GM19395 (cell line): ENCODE results near the gene MRPS2.
"Not testable (repeated sequence)": the region's sequence is repeated elsewhere in the genome, so short reads cannot be mapped to it uniquely, and the experiment has no call there.

Experiments
- ATAC-seq: cut with Tn5 transposase; IDR thresholded peaks from one replicate; pipeline ENCODE4 v1.9.1; 2021; ENCODE audit warnings: mild to moderate bottlenecking, moderate library complexity; ENCODE audit not compliant: unreplicated experiment

MRPS2 gene

GRCh38 chr9:135500525-135501260, at the start of gene MRPS2:
MRPS2 (plus strand) TSS chr9:135500682; CDS start chr9:135500711, 29 bp downstream.
- ATAC-seq = peak; percentile 82

GRCh38 chr9:135450956-135451355, 49.5 kb upstream of the MRPS2 start:
- no peak for ATAC-seq

- ATAC-seq = not testable (repeated sequence)
Observed at GRCh38 chr9:135451909-135452308, 48.6 kb upstream of the MRPS2 start.

- ATAC-seq = no peak
Observed at GRCh38 chr9:135454737-135455136, 45.7 kb upstream of the MRPS2 start.

- no peak for ATAC-seq
Observed at GRCh38 chr9:135455401-135456030, 45.0 kb upstream of the MRPS2 start.

GRCh38 chr9:135456436-135457104, 43.9 kb upstream of the MRPS2 start:
- ATAC-seq = no peak

- ATAC-seq = not testable (repeated sequence)
Observed at GRCh38 chr9:135458478-135458877, 42.0 kb upstream of the MRPS2 start.

GRCh38 chr9:135461936-135462335, 38.5 kb upstream of the MRPS2 start:
- no peak for ATAC-seq

- no peak for ATAC-seq
Observed at GRCh38 chr9:135463140-135463539, 37.3 kb upstream of the MRPS2 start.

- ATAC-seq = no peak
Observed at GRCh38 chr9:135464181-135464580, 36.3 kb upstream of the MRPS2 start.

GRCh38 chr9:135468854-135469521, 31.5 kb upstream of the MRPS2 start:
- ATAC-seq = no peak

- no peak for ATAC-seq
Observed at GRCh38 chr9:135471791-135472640, 28.5 kb upstream of the MRPS2 start.

GRCh38 chr9:135473972-135474543, 26.4 kb upstream of the MRPS2 start:
- no peak for ATAC-seq

- no peak for ATAC-seq
Observed at GRCh38 chr9:135474915-135475314, 25.6 kb upstream of the MRPS2 start.

- no peak for ATAC-seq
Observed at GRCh38 chr9:135476561-135477355, 23.7 kb upstream of the MRPS2 start.

GRCh38 chr9:135478191-135478590, 22.3 kb upstream of the MRPS2 start:
- no peak for ATAC-seq

GRCh38 chr9:135478829-135479468, 21.5 kb upstream of the MRPS2 start:
- ATAC-seq = no peak

- no peak for ATAC-seq
Observed at GRCh38 chr9:135479469-135480052, 20.9 kb upstream of the MRPS2 start, which contains the start of gene PPP1R26. PPP1R26 (plus strand) TSS chr9:135479782; CDS start chr9:135484511, 4,729 bp downstream.
